ENCODE results near the gene SYCE1. TPM values are rescaled to one million over a fixed set of nuclear protein-coding genes. Genes with fewer than 3 reads are reported as not detected.
"Not testable (repeated sequence)": the region's sequence is repeated elsewhere in the genome, so short reads cannot be mapped to it uniquely, and the experiment has no call there.

The SYCE1 gene
- total RNA-seq, 1 experiment from 2014 or later = not detected

- no peak overlapping the region for H3K4me3 Mint-ChIP-seq (ENCODE audit: unreplicated experiment)
- TF ChIP-seq CTCF (IDR thresholded peaks at IDR 0.05; ENCODE audit: unreplicated experiment) = no peak
- peaks cover 10% of the 10 kb centered on the region for H3K27me3 Mint-ChIP-seq (ENCODE audit: insufficient read depth, unreplicated experiment)
- POLR2A ChIA-PET = no interaction called here
- no TSS peak for BruUV-seq (replicated peaks)
- H3K27ac Mint-ChIP-seq (ENCODE audit: low read depth, unreplicated experiment) = no peak overlapping the region
- intact Hi-C loops (cut with micrococcal nuclease) = no loop called here
- no peaks in the 10 kb centered on the region for H3K4me1 Mint-ChIP-seq (ENCODE audit: insufficient read depth, unreplicated experiment)
- no peak for DNase-seq (ENCODE audit: unreplicated experiment)
- H3K36me3 Mint-ChIP-seq (ENCODE audit: insufficient read depth, unreplicated experiment) = no peaks in the 10 kb centered on the region
- H3K9me3 Mint-ChIP-seq (ENCODE audit: unreplicated experiment) = peaks cover 24% of the 10 kb centered on the region
- CTCF ChIA-PET = no interaction called here
Measured at GRCh38 chr10:133544506-133544905, 20.9 kb downstream of the SYCE1 start.

- intact Hi-C loops (cut with micrococcal nuclease); BruUV-seq (replicated peaks); H3K4me3 Mint-ChIP-seq (ENCODE audit: unreplicated experiment); H3K4me1 Mint-ChIP-seq (ENCODE audit: insufficient read depth, unreplicated experiment); H3K36me3 Mint-ChIP-seq (ENCODE audit: insufficient read depth, unreplicated experiment); DNase-seq (ENCODE audit: unreplicated experiment); POLR2A ChIA-PET; H3K9me3 Mint-ChIP-seq (ENCODE audit: unreplicated experiment); CTCF ChIA-PET; H3K27ac Mint-ChIP-seq (ENCODE audit: low read depth, unreplicated experiment); H3K27me3 Mint-ChIP-seq (ENCODE audit: insufficient read depth, unreplicated experiment): not testable (repeated sequence)
Measured at GRCh38 chr10:133541441-133541975, 23.9 kb downstream of the SYCE1 start.

- Mint-ChIP-seq H3K4me3 (ENCODE audit: unreplicated experiment) (no peak overlapping the region), H3K27me3 (ENCODE audit: insufficient read depth, unreplicated experiment) (peaks cover 8% of the 10 kb centered on the region), H3K27ac (ENCODE audit: low read depth, unreplicated experiment) (no peak overlapping the region), H3K9me3 (ENCODE audit: unreplicated experiment) (peaks cover 9% of the 10 kb centered on the region), H3K4me1 (ENCODE audit: insufficient read depth, unreplicated experiment) (no peaks in the 10 kb centered on the region), H3K36me3 (ENCODE audit: insufficient read depth, unreplicated experiment) (no peaks in the 10 kb centered on the region)
- no peak for DNase-seq (ENCODE audit: unreplicated experiment)
- no TSS peak for BruUV-seq (replicated peaks)
- intact Hi-C loops (cut with micrococcal nuclease) = no loop called here
- CTCF ChIA-PET = no interaction called here
- no peak for TF ChIP-seq CTCF (IDR thresholded peaks at IDR 0.05; ENCODE audit: unreplicated experiment)
- POLR2A ChIA-PET = interaction anchor here (0.6 kb wide), 1 partner anchor 559 kb away, joined by 3 read pairs; no protein-coding TSS in a partner anchor
Measured at GRCh38 chr10:133537546-133538545, 27.5 kb downstream of the SYCE1 start.

GRCh38 chr10:133536198-133536597, 29.2 kb downstream of the SYCE1 start:
- POLR2A ChIA-PET = no interaction called here
- intact Hi-C loops (cut with micrococcal nuclease) = no loop called here
- Mint-ChIP-seq H3K9me3 (ENCODE audit: unreplicated experiment) (peaks cover 9% of the 10 kb centered on the region), H3K27me3 (ENCODE audit: insufficient read depth, unreplicated experiment) (peaks cover 13% of the 10 kb centered on the region), H3K4me3 (ENCODE audit: unreplicated experiment) (no peak overlapping the region), H3K4me1 (ENCODE audit: insufficient read depth, unreplicated experiment) (no peaks in the 10 kb centered on the region), H3K27ac (ENCODE audit: low read depth, unreplicated experiment) (no peak overlapping the region), H3K36me3 (ENCODE audit: insufficient read depth, unreplicated experiment) (no peaks in the 10 kb centered on the region)
- CTCF ChIA-PET = interaction anchor here (0.6 kb wide), 2 partner anchors 61 to 391 kb away, joined by 3 read pairs; no protein-coding TSS in a partner anchor
- no TSS peak for BruUV-seq (replicated peaks)
- TF ChIP-seq CTCF (IDR thresholded peaks at IDR 0.05; ENCODE audit: unreplicated experiment) = no peak
- no peak for DNase-seq (ENCODE audit: unreplicated experiment)
